ENCODE data around the gene TTC13.
"Not testable (repeated sequence)": the region's sequence is repeated elsewhere in the genome, so short reads cannot be mapped to it uniquely, and the experiment has no call there.

Gene TTC13

DNA sequence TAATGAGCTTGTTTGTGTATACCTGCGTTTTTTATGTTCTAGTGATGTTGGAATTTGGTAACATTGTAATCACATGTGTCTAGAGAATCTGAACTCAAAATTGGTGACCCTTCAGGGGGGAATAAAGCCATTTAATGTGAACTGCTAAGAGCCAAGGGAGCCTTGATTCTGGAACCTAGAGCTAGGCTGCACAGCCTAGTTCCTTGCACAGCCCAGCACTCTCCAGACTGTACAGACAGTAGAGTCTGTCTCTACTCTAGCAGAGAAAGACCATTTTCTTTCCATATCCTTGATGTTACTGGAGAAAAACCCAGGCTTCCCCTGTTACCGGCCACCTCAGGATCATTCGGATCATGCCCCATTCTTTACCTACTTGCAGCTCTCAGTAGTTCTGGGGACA lies 8.8 kb upstream of the TTC13 start:
- DNase-seq, result no peak

DNA sequence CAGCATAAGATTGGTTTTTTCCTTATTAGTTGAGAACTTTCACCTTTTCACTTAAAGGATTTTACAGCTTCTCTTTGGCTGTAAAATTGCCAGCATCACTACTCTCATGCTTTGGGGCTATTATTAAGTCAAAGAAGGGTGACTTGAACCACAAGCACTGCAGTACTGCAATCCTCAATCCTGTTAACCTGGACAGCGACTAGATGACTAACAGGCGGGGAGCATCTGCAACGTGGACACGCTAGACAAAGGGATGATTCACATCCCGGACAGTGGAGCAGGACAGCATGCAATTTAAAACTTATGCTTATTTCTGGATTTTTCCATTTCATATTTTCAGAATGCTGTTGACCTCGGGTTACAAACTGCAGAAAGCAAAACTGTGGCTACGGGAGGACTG lies 8.3 kb upstream of the TTC13 start:
- no peak for DNase-seq

DNA sequence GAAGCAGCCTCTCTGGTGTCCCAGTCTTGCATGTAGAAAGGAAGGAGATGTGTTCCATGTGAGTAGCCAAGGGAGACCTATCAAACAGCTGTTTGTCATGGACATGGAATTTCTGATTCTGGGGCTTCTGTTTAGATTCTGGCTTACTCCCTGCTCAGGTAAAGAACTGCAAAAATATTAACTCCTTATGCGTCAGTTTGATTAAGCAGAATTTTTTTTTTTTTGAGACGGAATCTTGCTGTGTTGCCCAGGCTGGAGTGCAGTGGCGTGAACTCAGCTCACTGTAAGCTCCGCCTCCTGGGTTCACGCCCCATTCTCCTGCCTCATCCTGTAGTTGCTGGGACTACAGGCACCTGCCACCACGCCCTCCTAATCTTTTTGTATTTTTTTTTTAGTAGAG lies 7.0 kb upstream of the TTC13 start:
- DNase-seq, result no peak

DNA sequence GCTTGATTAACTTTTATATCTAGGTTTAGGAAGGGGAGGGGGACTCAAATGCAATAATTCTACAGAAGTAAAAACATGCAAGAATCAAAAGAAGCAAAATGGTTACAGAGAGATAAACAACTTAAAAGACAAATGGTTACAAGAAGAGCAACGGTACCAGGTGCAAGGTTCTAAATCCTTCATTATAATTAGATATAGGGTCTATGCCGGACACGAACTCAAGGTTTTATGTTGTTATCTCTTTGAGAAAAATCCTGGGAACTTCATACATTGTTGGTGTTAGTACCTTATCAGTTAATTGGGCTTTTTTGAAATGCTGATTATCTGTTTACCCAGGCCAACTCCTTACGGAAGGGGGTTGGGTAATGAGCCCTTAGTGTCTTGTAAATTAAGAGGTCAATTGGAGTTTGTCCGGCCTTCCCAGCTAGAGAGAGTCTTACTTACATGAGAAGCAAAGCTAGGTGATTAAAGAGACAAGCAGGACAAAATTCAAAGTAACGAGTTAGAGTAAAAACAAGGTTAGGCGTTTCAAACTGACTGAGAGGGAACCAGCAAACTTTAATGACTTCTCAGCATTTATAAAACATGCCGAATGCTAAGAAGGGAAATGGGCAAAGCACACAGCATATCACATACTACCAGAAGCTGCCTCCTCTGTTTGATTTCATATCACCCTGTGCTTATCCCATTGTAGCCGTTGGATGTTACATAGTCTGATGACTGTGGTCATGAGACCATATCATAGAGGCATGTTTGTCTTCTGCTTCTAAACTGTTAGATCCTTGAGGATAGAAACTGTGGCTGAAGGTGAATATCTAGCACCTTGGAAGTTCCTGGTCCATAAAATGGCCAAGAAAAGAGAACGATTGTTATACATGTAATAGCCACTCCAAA lies 6.2 kb upstream of the TTC13 start:
- not testable (repeated sequence) for DNase-seq

DNA sequence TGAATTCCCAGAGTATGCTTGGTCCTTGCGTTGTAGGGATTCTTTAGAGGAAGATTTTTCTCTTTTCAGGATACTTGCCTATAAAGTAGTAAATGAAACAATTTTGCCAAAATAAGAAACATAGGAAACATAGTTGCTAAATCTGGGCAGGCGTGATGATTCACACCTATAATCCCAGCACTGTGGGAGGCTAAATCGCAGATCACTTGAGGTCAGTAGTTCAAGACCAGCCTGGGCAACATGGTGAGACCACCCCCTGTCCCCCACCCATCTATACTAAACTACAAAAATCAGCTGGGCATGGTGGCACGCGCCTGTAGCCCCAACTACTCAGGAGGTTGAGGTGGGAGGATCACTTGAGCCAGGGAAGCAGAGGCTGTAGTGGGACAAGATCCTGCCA lies 5.2 kb upstream of the TTC13 start:
- no peak for DNase-seq

DNA sequence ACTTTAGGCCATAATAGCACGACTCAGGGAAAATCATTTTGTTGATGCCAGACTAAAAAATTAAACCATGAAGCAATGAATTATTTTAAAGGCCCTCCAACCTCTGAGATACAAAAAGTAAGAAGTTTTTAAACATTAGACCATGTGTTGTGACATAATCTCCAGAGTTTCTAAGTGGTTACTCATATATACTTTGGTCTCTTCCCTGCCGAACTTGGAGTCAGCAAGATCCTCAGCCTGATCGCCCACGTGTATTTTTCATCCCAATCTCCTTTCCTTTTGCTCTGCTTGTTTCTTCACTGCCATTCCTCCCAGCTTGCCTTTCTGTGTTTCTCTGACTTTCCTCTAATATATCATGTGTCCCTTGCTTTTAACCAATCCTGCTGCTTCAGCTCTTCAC lies 4.0 kb upstream of the TTC13 start:
- no peak for DNase-seq

DNA sequence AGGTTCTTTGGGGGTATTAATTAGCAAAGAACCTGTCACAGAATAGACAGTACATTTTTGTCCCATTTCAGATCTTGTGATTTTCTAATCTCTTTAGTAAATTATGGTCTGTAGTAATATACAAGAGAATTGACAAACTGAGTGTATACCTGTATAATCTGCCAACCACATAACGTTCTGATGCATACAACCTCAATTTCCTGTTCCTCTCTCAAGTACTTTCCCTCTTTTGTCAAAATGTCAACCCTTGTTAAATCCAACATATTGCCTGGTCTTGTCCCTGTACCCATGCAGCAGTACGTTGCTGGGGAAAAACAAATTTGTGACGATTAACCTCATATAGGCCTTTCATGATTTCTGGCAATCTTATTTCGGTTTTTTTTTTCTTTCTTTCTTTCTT lies 1.3 kb upstream of the TTC13 start:
- DNase-seq, result no peak

DNA sequence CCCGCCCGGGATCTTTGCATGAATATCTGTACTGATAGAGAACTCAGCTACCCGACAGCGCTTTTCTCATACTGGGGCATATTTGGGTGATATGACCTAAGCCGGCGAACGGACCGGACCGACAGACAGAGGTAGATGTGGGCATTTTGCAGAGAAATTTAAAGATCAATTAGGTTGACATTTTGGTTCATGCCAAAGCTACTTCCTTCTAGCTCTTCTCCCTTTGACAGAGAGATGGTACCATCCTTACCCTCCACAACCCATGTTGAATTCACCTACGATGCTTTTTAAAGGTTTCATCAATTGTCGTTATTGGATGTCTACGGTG lies 692 bp upstream of the TTC13 start:
- no peak for DNase-seq

DNA sequence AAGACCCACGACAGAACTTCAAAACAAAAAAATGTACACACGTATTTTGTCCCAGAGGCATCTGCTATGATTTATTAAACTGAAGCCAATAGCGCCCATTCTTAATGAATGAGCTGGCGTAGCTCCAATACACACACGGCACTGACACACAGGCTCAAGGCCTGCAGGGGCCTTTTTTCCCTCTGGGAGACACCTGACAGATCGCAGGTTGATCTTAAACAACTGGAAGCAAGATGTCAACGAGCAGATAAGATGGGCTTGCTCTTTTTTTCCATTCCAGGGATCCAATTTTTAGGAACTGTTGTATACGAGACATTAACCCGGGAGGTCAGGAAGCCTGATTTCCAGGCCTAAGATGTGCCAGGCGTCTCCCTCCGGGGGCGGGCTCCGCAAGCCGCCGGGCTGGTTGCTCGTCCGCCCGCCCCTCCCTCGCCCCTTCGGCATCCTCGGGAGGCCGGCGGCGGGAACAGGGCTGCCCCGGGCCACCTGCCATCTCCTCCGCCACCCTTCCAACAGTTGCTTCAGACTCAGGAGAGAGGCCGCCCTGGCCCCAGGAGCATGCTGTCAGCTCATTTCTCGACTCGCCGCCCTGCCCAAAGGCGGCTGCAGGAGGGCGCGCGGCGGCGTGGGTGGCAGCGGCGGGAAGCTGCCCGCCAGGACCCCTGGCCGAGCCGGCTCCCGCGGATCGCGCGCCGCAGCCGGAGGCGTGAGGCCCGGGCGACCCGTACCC lies 735 bp downstream of the TTC13 start:
- peak; percentile 43 to 47 for DNase-seq

DNA sequence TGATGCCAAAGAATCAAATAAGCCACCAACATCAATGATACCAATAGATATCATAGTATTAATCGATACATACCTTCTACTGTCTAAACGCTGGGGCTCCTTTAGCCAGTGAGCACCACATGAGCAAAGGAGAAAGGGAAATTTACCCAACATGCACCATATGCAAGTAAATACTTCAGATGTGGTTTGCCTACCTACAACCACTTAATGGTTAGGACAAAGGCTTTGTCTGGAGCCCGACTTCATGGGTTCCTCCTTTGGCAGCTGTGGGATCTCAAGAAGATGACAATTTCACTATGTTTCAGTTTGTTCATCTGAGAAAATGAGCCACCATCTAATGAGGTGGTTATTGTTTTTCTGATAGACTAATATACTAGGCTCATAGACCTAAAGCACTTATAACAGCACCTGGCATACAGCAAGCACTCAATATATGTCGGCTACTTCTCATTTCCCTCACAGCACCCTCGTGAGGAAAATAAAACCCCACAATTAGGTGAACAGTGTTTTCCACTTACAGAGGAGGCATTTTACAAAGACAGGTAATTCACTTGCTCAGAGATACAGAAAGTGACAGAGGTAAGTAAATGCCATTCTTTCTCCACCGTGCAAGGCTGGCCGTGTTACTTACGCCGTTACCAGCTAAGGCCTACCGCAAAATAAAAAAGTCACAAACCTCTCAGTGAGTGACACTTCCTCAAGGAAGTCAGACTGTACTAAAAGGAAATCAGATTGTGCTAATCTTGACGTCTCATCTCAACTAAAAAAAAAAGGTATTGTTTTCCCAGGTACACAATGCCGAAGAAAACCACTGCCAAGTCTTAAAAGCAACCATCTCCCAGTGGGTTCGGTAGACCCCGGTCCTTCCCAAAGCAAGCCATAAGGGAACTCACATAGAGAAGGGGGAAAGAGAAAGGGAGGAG lies 1.6 kb downstream of the TTC13 start:
- DNase-seq, result no peak

DNA sequence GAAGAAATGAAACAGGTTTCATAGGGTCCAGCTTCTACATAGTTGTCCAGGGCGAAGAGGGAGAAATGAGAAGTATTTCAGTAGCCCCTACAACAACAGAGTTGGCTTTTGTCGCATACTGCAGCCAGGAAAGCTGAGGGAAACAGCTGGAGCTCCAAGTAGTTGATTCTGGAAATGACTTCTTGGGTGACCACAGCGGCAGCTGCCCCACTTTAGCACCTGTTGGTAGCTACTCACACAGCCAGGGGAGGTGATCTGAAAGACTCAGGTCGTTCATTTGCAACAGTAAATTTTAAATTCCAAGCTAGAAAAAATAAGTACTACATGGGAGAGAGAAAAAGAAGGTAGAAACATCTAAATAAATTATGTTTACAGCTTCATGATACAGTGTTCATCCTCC lies 2.3 kb downstream of the TTC13 start:
- no peak for DNase-seq

DNA sequence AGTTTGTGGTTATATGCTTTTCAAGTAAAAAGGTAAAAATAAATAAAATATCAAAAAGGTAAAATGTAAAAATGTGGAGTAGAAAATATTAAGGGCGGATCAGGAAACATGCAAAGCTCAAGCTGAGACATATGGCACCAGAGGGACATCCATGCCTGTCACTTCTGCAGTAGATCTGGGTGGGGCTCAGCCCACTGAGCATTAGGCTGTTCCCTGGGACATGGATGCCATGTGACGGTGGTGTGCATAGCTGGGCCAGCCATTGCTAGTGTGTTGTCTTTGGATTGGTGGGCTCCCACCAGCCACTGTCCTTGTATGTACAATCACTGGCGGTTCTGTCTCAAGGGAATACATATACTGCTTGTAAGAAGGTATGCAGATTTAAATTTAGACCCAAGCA lies 3.0 kb downstream of the TTC13 start:
- no peak for DNase-seq

DNA sequence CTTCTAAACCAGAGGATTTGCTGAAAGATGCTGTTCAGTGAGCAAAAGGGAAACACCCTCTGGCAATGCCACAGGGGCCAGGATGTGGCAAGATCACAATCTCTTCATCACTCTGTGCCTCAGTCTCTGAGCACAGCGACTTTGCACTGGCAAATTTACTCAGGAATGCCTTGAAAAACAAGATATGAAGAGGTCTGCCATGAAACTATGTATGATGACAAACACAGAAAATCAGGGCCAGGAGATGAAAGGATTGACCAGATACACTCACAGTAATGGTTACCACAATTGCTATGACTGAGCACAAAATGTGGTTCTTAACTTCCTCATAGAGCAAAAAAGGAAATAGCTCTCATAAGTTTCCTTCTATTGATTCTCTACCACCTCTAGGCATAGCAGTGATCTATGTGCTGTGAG lies 5.8 kb downstream of the TTC13 start:
- peak; percentile 43 to 49 for DNase-seq

DNA sequence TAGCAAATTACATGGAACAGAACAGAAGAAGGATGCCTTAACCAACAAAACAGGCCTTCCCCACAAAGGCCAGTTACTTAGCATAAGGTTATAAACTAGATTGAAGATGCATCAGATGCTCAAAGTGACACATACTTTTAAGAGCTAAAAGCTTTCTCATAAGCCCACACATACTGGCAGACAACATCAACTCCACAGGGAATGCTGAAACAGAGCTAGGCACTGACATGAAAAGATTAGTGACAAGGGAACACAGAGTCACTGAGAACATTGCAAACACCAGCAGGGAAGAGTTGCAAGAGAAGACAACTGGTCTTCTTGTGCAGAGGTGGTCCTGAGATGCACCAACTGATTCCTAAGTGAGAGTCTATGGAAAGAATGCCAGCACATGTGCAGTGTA lies 6.9 kb downstream of the TTC13 start:
- DNase-seq, result no peak

DNA sequence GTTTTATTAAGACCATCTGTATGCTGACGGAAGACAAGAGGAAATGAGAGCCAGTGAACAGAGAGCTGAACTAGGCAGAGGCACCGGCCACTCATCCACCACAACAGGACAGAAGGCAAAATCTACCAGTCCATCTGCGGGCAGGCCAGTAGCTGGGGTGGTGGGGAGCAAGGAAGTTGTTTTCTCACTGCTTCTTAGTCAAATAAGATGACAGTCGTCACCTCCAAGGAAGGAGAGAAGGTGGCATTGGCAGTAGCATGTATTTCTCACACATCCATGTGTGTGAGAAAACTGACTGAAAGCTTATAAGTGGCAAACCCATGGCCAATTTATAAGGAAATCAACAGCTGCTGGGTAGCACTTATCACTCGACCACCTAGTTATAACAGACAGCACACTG lies 8.2 kb downstream of the TTC13 start:
- DNase-seq, result no peak

DNA sequence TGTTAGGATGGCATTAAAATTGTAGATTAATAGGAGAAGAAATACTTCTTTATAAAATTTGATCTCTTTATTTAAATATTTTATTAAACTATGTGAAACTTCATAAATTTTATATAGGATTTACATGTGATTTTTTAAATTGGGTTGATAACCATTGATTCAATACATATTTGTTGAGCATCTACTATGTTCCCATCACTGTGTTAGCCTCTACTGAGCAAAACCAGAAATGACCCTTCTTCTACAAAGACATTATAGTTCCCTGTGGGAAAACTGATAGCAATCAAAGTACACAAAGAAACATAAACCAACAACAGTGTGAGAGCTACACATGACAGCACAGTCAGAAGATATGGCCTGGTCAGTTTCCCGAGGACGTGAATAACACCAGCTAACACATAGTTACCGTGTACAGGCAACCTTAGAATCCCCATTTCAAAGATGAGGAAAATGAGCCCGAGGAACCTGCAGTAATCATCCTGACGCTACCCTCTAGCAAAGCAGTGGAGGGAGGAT lies 12.2 kb downstream of the TTC13 start:
- DNase-seq, result no peak

DNA sequence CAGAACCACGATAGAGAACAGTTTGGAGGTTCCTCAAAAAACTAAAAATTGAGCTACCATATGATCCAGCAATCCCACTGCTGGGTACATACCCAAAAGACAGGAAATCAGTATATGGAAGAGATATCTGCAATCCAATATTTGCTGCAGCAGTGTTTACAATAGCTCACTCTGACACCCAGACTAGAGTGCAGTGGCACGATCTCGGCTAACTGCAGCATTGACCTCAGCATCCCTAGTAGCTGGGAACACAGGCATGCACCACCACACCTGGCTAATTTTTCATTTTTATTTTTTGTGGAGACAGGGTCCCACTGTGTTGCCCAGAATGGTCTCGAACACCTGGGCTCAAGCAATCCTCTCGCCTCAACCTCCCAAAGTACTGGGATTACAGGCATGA lies 13.1 kb downstream of the TTC13 start:
- DNase-seq, result no peak

DNA sequence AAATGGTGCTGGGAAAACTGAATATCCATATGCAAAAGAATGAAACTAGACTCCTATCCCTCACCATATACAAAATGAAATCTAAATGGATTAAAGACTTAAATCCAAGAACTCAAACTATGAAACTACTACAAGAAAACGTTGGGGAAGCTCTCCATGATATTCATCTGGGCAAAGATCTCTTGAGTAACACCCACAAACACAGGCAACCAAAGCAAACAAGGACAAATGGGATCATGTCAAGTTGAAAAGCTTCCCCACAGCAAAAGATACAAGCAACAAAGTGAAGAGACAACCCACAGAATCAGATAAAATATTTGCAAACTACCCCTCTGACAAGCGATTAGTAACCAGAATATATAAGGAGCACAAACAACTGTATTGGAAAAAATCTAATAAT lies 13.8 kb downstream of the TTC13 start:
- no peak for DNase-seq

DNA sequence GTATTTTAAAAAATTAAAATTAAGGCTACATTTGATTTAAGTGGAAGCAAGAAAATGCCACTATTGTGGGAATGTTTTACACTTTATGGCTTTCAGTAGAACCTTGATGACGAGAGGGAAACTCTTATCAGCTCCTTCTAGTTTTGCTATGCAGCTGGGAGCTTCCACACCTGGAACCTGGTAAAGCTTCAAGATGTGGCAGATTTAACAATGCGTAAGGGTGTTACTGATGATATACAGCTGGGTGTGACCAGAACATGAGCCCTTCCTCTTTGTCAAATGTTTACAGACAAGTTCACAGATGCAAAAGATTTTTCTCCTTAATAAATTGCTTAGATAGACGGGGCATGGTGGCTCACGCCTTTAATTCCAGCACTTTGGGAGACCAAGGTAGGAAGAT lies 20.3 kb downstream of the TTC13 start:
- no peak for DNase-seq

DNA sequence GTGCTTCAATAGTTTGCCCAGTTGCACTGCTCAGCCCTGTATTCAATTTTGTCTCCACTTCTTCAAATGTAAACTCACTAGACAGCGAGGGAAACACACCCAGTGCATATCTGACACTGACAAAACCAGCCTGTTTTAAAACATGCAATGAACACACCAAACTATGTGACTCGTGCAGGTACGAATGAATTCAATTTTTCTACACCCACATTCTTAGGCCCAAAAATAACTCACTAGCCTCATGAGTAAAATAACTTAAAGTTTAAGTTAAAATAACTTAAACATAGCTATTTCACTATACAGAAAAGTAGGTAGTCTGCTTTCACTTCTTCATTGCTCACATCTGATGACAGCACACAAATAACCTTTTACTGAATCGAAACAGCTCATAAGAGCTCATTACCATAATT lies 21.1 kb downstream of the TTC13 start:
- no peak for DNase-seq

DNA sequence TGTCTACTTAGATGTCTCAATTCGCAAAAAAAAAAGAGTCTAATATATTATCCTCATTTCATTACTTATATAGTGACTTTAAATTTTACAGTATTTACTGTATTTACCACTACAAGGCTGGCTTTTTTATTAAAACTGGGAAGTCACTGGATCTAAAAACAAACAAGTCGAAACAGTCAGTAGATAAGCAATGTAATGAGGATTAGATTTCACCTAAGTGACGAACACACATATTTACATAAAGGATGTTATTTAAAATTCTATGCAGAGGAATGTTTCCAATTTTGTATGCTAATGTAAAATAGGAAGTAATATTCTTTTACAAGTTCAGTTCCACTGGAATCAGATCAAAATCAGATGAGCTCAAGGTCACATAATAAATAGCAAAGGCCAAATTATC lies 28.3 kb downstream of the TTC13 start:
- no peak for DNase-seq

DNA sequence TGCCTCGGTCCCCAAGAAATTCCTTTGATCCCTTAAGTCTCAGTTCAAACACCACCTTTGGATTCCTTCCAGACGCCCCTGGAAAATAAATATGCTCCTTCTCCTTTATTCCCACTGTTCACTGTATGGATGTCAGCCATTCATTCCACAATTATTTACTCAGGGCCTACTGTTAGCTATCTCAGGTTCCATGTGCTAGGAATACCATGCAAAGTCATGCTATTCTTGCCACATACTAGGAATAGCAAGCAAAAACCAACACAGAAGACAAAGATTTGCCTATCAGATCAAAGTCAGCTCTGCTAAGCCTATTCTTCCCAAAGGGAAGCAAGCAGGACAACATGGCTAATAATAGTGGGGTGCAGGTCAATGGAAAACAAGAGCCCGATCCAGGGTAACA lies 29.8 kb downstream of the TTC13 start:
- DNase-seq, result no peak

DNA sequence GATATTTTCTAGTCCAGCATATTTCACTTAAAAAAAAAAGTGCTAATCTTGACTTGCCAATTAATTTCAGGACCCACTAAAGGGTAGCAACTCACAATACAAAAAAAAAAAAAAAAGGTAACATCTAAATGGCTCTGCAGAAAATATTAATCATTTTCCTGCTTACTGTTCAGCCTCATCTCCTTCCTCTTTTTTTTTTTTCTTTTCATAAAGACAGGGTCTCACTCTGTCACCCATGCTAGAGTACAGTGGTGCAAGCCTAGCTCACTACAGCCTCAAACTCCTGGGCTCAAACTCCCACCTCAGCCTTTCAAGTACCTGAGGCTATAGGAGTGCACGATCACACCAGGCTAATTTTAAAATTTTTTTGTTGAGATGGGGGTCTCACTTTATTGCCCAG lies 30.4 kb downstream of the TTC13 start:
- DNase-seq, result no peak
